ENCODE results near the gene KCNJ12.

KCNJ12 gene

GRCh38 chr17:21369395-21369794, 6.8 kb upstream of the KCNJ12 start:
- DNase-seq = no peak

GRCh38 chr17:21370430-21370829, 5.7 kb upstream of the KCNJ12 start:
- DNase-seq = no peak

- no peak for DNase-seq
These were observed 4.6 kb upstream of the KCNJ12 start for GRCh38 chr17:21371511-21372081.

DNA sequence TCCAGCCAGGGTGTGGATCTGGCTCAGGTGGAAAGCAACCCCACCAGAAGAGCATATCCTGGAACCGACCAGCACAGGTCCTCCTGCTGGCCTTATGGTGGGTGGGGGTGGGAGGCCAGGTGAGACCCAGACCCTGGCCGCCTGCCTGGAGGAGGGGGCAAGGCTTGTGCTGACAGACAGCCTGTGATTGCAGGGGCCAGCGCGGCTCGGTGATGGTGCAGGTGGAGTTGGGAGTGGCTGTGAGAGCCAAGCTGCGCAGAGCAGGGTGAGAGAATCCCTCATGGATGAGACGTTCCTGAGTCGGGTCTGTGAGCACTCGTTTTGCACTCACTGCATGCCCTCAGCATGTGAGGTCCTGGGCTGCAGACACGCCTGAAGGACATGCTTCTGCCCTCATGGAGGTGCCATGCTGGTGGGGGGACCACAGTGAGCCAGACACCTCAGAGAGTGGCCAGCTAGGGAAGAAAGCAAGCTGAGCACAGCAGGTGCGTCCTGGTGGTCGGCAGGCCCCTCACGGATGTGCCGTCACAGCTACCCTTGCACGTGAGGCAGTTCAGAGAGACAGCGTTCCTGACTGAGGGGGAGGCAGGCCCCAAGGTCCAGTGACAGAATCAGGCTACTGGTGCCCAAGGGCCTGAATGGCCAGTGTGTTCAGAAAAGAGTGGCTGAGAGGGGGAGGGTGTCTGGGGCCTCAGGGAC, 3.8 kb upstream of the KCNJ12 start:
- no peak for DNase-seq

DNA sequence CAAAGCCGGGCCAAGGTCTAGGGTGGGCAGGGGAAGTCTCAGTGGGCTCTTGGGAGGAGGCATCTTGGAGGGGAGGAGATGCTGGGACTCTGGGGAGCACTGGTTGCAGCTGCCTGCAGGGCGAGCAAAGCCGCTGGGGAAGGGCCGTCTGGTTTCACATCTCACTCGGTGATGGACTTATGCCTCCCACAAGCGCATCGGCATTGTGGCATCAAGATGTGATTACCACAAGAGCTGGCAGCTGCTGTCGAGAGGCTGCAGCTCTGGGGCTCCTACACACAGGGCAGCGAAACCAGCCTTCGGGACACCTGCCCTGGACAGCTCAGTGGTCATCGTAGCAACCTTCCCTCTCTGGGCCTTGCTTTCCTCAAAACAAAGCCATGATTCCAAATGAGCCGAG, 3.1 kb upstream of the KCNJ12 start:
- DNase-seq = no peak

GRCh38 chr17:21373696-21374440, 2.3 kb upstream of the KCNJ12 start:
- no peak for DNase-seq

GRCh38 chr17:21374441-21375161, 1.6 kb upstream of the KCNJ12 start:
- no peak for DNase-seq

DNA sequence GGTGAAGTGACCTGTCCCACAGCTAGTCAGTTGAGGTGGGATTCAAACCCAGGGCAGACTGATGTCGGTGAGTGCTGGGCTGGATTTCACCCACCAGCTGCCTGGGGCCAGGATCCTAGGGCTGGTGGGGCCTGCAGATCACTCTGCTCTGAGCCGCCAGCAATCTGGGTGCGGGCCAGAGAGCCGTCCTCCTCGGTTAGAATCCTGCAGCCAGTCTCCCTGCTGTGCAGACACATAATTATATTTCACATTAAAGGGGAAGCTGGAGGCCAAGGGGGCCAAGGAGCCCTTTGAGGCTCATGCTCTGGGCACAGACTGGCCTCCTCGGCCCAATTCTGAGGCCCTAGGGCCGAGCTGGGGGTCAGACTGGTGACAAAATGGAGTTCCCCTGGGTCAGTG, 996 bp upstream of the KCNJ12 start:
- no peak for DNase-seq

GRCh38 chr17:21375757-21376080, 438 bp upstream of the KCNJ12 start:
- DNase-seq = no peak

DNA sequence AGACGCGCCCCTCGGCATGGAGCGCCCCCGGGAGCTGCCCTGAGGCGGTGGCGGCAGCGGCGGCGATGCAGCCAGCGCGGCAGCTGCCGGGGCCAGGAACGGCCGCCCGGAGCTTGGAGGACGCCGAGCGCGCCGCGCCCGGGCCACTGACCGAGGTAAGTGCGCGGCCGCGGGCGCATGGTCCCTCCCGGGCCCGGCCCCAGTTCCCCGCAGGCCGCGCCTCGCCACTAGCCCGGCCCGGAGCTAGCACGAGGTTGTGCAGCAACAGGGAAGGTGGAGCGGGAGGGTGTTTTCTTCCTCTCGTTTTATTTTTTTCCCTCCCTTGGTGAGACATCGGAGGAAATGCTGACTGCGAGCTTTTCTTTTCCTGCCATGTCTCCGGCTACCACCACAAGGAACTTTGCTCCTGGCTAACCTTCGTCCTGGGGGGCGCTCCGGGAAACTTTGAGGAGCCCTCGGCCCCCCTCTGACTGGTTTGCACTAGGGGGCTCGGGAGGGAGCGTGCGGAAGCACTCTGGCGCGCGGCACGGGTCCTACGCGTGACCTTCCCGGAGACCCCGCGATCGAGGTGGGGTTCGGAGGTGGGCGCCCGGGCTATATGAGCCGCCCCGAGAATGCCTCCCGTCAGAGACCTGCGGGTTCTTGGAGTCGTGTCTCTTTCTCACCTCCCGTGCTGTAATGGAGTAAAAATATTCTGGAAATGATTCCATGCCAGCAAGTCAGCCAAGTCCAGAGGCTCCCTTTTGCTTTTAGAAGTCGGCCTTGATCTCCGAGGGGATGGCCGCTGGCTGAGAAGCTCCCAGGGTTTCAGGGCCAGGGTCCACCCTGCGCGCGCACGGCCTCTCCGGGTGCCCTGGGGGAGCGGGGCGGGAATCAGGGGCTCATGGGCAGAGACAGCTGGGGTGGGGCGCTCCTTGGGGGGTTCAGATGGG, 868 bp downstream of the KCNJ12 start:
- no peak for DNase-seq

DNA sequence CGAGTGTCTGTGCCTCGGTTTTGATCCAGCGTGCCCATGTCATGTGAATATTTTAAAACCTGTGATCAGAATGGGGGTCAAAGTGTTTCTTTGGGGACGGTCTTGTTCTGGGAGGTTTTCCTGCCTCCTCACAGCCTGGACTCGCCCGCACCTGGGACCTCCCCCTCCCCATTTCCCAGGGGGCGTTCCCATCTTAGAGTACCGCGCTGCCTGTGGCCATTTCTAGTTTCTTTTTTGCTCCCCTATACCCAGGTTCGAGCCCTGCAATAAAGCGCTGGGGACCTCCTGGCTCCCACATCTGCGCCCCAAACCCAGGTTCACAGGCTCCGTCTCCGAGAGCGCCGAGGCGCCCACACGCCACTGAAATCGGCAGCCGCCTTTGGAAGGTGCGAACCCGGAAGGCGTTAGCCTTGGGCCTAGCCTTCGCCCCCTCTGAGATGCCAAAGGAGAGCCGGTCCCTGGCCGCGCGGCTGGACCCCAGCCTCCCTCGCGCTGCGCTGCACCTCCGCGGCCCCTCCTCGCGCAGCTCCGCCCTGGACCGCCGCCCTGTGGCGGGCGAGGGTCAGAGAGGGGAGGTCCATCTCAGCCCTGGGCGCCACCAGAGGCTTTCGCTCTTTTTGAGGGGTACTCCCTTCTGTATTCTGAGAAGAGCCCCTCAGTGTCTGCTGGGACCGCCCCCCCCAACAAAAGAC, 1.7 kb downstream of the KCNJ12 start:
- no peak for DNase-seq

DNA sequence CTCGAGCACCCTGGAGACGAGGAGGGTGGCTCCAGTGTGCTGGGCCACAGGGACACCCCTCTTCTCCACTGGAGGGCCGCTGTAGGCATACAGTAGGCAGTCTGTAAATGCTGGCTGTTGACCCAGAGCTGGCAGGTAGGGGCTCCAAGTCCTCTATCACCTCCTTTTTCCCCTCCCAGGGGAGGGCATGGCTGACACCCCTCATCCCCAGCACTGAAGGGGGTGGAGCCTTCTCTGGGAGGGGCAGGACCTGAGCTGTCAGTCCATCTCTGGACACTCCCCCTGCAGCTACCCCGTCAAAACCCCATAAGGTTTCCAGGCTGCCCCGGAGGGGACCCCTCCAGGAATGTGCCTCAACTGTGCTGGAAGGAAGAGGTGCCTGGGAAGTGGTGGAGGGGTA, 2.4 kb downstream of the KCNJ12 start:
- no peak for DNase-seq

- no peak for DNase-seq
These were observed 3.0 kb downstream of the KCNJ12 start for GRCh38 chr17:21379080-21379711.

GRCh38 chr17:21380659-21381058, 4.5 kb downstream of the KCNJ12 start:
- DNase-seq = no peak

DNA sequence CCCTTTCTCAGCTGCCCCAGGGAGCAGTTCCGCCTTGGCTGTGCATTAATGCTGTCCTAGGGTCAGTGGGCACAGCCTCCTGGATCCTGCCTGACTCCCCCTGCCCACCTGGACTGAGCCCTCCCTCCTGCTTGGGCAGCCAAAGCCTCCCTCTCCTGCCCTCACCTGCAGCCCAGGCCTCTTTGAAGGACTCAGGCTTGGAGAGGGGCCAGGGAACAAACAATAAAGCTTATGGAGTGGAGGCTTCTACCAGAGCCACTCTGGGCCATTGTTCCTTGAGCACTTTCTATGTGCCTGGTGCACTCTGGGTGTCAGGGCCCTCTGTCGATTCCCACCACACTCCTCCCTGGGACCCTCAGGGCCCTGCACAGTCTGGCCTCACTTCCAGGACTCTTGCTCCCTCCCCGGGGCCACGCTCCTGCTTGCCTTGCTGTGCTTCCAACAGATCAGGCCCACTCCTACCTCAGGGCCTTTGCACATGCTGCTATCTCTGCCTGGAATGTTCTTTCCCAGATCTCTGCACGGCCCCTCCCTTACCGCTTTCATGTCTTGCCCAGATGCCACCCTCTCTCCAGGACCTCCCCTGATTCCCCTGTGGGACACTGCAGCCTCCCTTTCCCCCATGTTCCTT, 5.0 kb downstream of the KCNJ12 start:
- no peak for DNase-seq

DNA sequence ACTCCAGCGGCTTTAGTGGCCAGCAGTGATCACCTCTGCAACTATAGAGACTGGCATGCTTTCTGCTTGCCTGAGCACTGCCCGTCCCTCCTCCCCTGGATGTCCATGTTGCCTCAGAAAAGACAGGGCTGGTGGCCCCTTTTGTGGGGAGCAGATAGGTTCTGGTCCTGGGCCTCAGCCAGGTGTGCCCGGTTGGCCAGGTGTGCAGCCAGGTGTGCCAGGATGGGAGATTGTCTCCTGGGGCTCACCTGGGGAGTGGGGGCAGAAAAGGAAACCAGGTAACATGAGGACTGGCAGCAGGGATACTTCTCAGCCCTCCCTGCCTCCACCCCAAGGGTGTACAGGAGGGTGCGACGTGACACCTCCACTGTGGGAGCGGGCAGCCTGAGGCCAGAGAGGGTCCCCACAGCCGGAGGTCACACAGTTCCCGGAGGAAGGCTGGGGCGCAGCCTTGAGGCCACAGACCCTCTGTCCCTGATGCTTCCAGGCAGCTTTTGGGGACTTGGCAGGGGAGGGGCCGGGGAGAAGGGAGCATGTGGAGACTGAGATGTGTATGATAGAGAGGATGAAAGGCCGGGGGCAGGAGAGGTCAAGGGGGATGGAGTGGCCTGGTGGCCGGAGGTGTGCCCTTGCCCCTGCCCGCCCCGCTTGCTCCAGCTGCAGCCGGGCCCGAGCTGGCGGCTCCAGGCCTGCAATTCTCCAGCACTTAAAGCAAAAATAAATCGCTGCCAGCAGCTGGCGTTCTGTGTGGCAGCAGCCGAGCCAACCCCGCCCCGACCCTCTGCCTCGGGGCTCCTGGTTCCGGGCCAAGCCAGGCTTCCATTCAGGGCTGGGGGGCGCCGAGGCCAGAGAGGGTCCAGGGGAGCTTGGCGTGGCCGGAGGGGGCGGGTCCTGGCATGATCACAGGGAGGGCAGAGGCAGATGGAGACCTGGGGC, 6.7 kb downstream of the KCNJ12 start:
- DNase-seq = no peak

- DNase-seq = no peak
These were observed 9.2 kb downstream of the KCNJ12 start for GRCh38 chr17:21385281-21385845.

- DNase-seq = no peak
These were observed 11.5 kb downstream of the KCNJ12 start for GRCh38 chr17:21387616-21388015.

DNA sequence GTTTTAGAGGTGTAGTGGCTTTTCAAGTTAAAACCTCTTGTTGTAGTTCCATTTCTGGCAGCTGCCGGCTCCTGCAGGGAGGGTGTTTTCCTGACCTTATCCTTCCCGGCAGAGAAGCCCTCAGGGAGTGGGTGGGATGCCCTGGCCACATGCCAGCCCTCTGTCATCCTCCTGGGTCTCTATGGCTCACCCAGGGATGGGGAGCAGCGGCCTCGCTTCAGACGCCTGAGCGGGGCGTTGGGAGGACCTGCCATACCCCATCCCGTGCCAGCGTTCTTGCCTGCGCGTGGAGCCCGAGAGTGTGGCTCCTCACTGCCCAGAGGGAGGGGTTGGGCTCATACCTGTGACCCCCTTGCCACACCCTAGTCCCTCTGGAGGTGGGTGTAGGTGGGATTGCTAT, 11.9 kb downstream of the KCNJ12 start:
- no peak for DNase-seq

GRCh38 chr17:21388944-21389343, 12.8 kb downstream of the KCNJ12 start:
- no peak for DNase-seq

Data from inflammatory macrophage treated with lipopolysaccharide for 4 hours (primary cell).